ENCODE measurements around the gene LIAS.

DNA sequence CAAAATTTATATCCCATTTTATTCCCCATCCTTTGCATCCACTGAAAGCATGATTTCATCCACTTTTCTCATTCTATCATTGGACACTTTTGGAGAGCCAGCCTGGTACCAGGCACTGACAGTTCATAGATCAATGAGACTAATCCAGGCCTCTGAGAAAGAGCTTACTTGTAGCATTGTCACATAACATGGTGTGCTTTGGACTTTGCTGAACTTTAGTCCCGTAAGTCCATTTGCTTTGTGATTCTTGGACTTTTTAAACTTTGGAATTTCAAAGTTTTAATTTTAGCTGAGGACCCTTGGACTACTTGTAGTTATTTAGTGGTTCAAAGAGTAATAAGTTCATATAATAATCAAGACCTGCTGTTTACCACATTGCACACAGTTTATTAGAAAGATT, 11.5 kb downstream of the LIAS start:
- no peak for TF ChIP-seq MXI1 (IDR thresholded peaks at IDR 0.05; ENCODE audit: low read depth, low read length)
- TF ChIP-seq, protein P1, sequence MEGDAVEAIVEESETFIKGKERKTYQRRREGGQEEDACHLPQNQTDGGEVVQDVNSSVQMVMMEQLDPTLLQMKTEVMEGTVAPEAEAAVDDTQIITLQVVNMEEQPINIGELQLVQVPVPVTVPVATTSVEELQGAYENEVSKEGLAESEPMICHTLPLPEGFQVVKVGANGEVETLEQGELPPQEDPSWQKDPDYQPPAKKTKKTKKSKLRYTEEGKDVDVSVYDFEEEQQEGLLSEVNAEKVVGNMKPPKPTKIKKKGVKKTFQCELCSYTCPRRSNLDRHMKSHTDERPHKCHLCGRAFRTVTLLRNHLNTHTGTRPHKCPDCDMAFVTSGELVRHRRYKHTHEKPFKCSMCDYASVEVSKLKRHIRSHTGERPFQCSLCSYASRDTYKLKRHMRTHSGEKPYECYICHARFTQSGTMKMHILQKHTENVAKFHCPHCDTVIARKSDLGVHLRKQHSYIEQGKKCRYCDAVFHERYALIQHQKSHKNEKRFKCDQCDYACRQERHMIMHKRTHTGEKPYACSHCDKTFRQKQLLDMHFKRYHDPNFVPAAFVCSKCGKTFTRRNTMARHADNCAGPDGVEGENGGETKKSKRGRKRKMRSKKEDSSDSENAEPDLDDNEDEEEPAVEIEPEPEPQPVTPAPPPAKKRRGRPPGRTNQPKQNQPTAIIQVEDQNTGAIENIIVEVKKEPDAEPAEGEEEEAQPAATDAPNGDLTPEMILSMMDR (IDR thresholded peaks at IDR 0.05 in 2 of 3, conservative IDR thresholded peaks at IDR 0.05 in 1 of 3; ENCODE audit: control insufficient read depth in 2 of 3, extremely low read depth in 1 of 3, insufficient read depth in 1 of 3, low read depth in 3 of 3, low read length in 3 of 3): no peak
- TF ChIP-seq JUND (IDR thresholded peaks at IDR 0.05; ENCODE audit: low read depth, low read length): no peak
- TF ChIP-seq HDGF (IDR thresholded peaks at IDR 0.05): no peak
- TF ChIP-seq CREB1 (IDR thresholded peaks at IDR 0.05; ENCODE audit: low read depth): no peak
- no peak for TF ChIP-seq ASH2L (IDR thresholded peaks at IDR 0.05; ENCODE audit: borderline replicate concordance, low read depth)
- no peak for TF ChIP-seq BCL11A (IDR thresholded peaks at IDR 0.05; ENCODE audit: low read depth, low read length)
- TF ChIP-seq CBFB (IDR thresholded peaks at IDR 0.05; ENCODE audit: low read depth): no peak
- no peak for TF ChIP-seq TCF12 (IDR thresholded peaks at IDR 0.05; ENCODE audit: low read depth, low read length)
- no peak for TF ChIP-seq EZH2 (IDR thresholded peaks at IDR 0.05; ENCODE audit: borderline replicate concordance, control insufficient read depth, low read depth, low read length)

Measured in GM12878 (cell line).